Colonic mucosa (tissue), 4 donors: ENCODE results near the gene SRGAP2B. TPM values are rescaled to one million over a fixed set of nuclear protein-coding genes. Genes with fewer than 3 reads are reported as not detected.
"Not testable (repeated sequence)": the region's sequence is repeated elsewhere in the genome, so short reads cannot be mapped to it uniquely, and the experiment has no call there.

Experiments
- DNase-seq: peaks from one replicate; pipeline ENCODE4 v3.0.0-alpha.2; 2020
- H3K27ac ChIP-seq: fragments of 200-600 bp; one replicate; pipeline ENCODE4 v1.8.0; 2021
- H3K27me3 ChIP-seq: fragments of 200-600 bp; one replicate; pipeline ENCODE4 v1.8.0; 2021
- H3K36me3 ChIP-seq: fragments of 200-600 bp; one replicate; pipeline ENCODE4 v1.8.0; 2021
- H3K4me1 ChIP-seq: fragments of 200-600 bp; one replicate; pipeline ENCODE4 v1.8.0; 2021; ENCODE audit warnings: mild to moderate bottlenecking
- H3K4me3 ChIP-seq: fragments of 200-600 bp; one replicate; pipeline ENCODE4 v1.8.0; 2021
- H3K9ac ChIP-seq, 2 donors: one replicate each; pipeline ENCODE4 v1.7.0; 2013; ENCODE audit warnings: control low read depth in 2 of 2, low read depth in 2 of 2, low read length in 2 of 2
- H3K9me3 ChIP-seq: fragments of 200-600 bp; one replicate; pipeline ENCODE4 v1.8.0; 2021
- intact Hi-C: fragments of 100-400 bp; cut with DNase I; formaldehyde crosslinking; loops from one replicate; pipeline ENCODE4 v1.14.1; 2022
- total RNA-seq, 2 donors: library from RNA; stranded (reverse); fragmentation: NEBNext Ultra II Directional in 1 of 2; extraction: Animal tissue kit (Norgen Biotek cat#: 25700) in 1 of 2; gene quantifications; one replicate each; pipeline ENCODE4 v1.2.1, GENCODE V29; 2021
- donor health status: healthy.
- donor health status: DM: no; HTN: no; CAD: no.
- donor health status: DM: no; HTN: no; CAD: no.

Gene SRGAP2B
- total RNA-seq, 2 donors from 2014 or later = 8.4 to 11.5 TPM

- H3K27me3 ChIP-seq, H3K36me3 ChIP-seq, H3K9ac ChIP-seq, H3K27ac ChIP-seq, H3K4me3 ChIP-seq, H3K4me1 ChIP-seq, H3K9me3 ChIP-seq, DNase-seq, intact Hi-C loops: not testable (repeated sequence)
These were observed 202.1 kb downstream of the SRGAP2B start for GRCh38 chr1:144893062-144893461.

- H3K36me3 ChIP-seq, H3K9me3 ChIP-seq, H3K9ac ChIP-seq, intact Hi-C loops, H3K4me1 ChIP-seq, H3K27me3 ChIP-seq, DNase-seq, H3K4me3 ChIP-seq, H3K27ac ChIP-seq: not testable (repeated sequence)
These were observed 205.5 kb downstream of the SRGAP2B start for GRCh38 chr1:144889450-144890115.

DNA sequence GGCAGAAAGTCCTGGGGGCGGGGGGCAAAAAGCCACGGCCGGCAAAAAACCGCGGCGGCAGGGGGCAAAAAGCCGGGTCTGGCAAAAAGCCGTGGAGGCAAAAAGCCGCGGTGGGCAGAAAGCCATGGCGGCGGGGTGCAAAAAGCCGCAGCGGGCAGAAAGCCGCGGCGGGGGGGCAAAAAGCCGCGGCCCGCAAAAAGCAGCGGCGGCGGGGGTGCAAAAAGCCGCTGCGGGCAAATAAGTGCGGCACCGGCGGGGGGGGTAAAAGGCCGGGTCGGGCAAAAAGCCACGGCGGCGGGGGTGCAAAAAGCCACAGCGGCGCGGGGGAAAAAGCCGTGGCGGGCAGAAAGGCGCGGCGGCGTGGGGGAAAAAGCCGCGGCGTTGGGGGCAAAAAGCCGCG lies 212.1 kb downstream of the SRGAP2B start:
- not testable (repeated sequence) for H3K9ac ChIP-seq

DNA sequence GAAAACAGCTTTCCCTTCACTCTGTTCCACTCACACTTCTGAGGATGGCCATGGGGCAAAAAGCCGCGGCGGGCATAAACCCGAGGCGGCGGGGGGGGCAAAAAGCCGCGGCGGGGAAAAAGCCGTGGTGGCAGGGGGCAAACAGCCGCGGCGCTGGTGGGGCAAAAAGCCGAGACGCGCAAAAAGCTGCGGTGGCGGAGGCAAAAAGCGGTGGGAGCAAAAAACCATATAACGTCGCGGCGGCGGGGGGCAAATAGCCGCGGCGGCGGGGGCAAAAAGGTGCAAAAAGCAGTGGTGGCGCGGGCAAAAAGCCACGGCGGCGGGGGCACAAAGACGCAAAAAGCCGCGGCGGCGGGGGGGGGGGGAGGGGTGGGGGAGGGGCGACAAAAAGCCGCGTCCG lies 212.8 kb downstream of the SRGAP2B start:
- H3K36me3 ChIP-seq, H3K9me3 ChIP-seq, H3K4me3 ChIP-seq, intact Hi-C loops, H3K4me1 ChIP-seq, H3K9ac ChIP-seq, DNase-seq, H3K27ac ChIP-seq, H3K27me3 ChIP-seq: not testable (repeated sequence)

More for the DNA sequence above, 212.1 kb downstream of the SRGAP2B start:
- H3K36me3 ChIP-seq, H3K4me1 ChIP-seq, H3K9me3 ChIP-seq, H3K27me3 ChIP-seq, intact Hi-C loops, H3K27ac ChIP-seq, H3K4me3 ChIP-seq: not testable (repeated sequence)
- peak; percentile 20 for DNase-seq

GRCh38 chr1:144858607-144859006 lies 236.5 kb downstream of the SRGAP2B start:
- H3K9me3 ChIP-seq, DNase-seq, H3K4me1 ChIP-seq, H3K27me3 ChIP-seq, H3K9ac ChIP-seq, intact Hi-C loops, H3K27ac ChIP-seq, H3K36me3 ChIP-seq, H3K4me3 ChIP-seq: not testable (repeated sequence)

Other genes with a start within 250 kb of the SRGAP2B start
- gene FAM72D, start 646 bp upstream of the SRGAP2B start, total RNA-seq = 1 to 10 TPM in 1 of 2 donors, under 1 TPM in 1; 0.96 to 4.0 TPM
- not detected for gene PPIAL4D, start 146.8 kb upstream of the SRGAP2B start, total RNA-seq